GM12878 (cell line): Measurements from ENCODE around the gene ANAPC5. TPM values are rescaled to one million over a fixed set of nuclear protein-coding genes. Genes with fewer than 3 reads are reported as not detected.

ENCODE experiments used
- ATAC-seq: fragments of 200-7000 bp; cut with Tn5 transposase; 3 replicates; pipeline ENCODE4 v1.9.1; 2020; ENCODE audit warnings: mild to moderate bottlenecking, moderate library complexity
- BruUV-seq: library from RNA; stranded (reverse); fragments of 400-500 nt; replicated peaks from 2 replicates; lab custom pipeline; 2021; lab: Mats Ljungman, UMichigan
- CTCF ChIA-PET: fragments of 300-600 bp; sonication (Branson Sonifier 250); formaldehyde crosslinking; extraction: SDS; loops from one replicate; lab custom pipeline; 2021; ENCODE audit warnings: inconsistent platforms; lab: Yijun Ruan, JAX
- POLR2A ChIA-PET: fragments of 350-600 bp; formaldehyde crosslinking; extraction: SDS; loops from one replicate; lab custom pipeline; 2021; ENCODE audit warnings: inconsistent platforms; lab: Charles Lee
- RAD21 ChIA-PET: fragments of 300-600 bp; sonication (Branson Sonifier 250); formaldehyde crosslinking; loops from one replicate; lab custom pipeline; 2023; ENCODE audit warnings: antibody characterized with exemption; ENCODE audit not compliant: unreplicated experiment; lab: Charles Lee
- SMC1A ChIA-PET: fragments of 300-600 bp; sonication (Branson Sonifier 250); formaldehyde crosslinking; loops from one replicate; lab custom pipeline; 2023; ENCODE audit not compliant: unreplicated experiment, uncharacterized antibody; lab: Charles Lee
- DNase-seq: peaks from one replicate; pipeline ENCODE4 v3.0.0-alpha.2; 2011; ENCODE audit warnings: low read depth, low spot score
- FAIRE-seq: peaks from 3 replicates; lab custom pipeline; 2011; peaks lifted over from hg19 to GRCh38; lab: Jason Lieb, UNC
- H2AFZ ChIP-seq: 2 replicates; pipeline ENCODE4 v1.6.0; 2011; ENCODE audit warnings: low read depth, low read length, control low read depth; ENCODE audit not compliant: control insufficient read depth
- H3K27ac ChIP-seq: 2 replicates; pipeline ENCODE4 v1.5.1; 2011; ENCODE audit warnings: control low read depth; ENCODE audit not compliant: control insufficient read depth, insufficient read depth
- H3K27me3 ChIP-seq, 2 experiments: replicated peaks in 1 of 2; 2 replicates each; pipeline versions ENCODE4 v1.6.0 to v1.6.1; 2011; ENCODE audit warnings: low read length in 1 of 2; ENCODE audit not compliant: control insufficient read depth in 2 of 2, insufficient read depth in 2 of 2
- H3K36me3 ChIP-seq, 2 experiments: 2 replicates each; pipeline ENCODE4 v1.5.1; 2011; ENCODE audit warnings: low read length in 1 of 2; ENCODE audit not compliant: control insufficient read depth in 2 of 2, insufficient read depth in 2 of 2
- H3K4me1 ChIP-seq: 2 replicates; pipeline ENCODE4 v1.6.1; 2011; ENCODE audit warnings: mild to moderate bottlenecking, low read length, moderate library complexity, mixed read lengths; ENCODE audit not compliant: control insufficient read depth, insufficient read depth
- H3K4me2 ChIP-seq: 2 replicates; pipeline ENCODE4 v1.6.0; 2011; ENCODE audit warnings: control low read depth; ENCODE audit not compliant: control insufficient read depth, insufficient read depth
- H3K4me3 ChIP-seq: fragments of 200-600 bp; sonication (generic); 2 replicates; pipeline ENCODE4 v1.5.1; 2016
- H3K79me2 ChIP-seq: 2 replicates; pipeline ENCODE4 v1.6.0; 2011; ENCODE audit warnings: low read length; ENCODE audit not compliant: control insufficient read depth, insufficient read depth
- H3K9ac ChIP-seq: 2 replicates; pipeline ENCODE4 v1.8.0; 2011; ENCODE audit warnings: low read length, control low read depth, mixed read lengths; ENCODE audit not compliant: control insufficient read depth, insufficient read depth
- H3K9me3 ChIP-seq: replicated peaks from 3 replicates; pipeline ENCODE4 v1.5.1; 2011; ENCODE audit warnings: mild to moderate bottlenecking, low read length; ENCODE audit not compliant: control insufficient read depth, insufficient read depth
- H4K20me1 ChIP-seq: 2 replicates; pipeline ENCODE4 v1.6.0; 2011; ENCODE audit not compliant: control insufficient read depth, insufficient read depth
- CEBPB ChIP-seq, 2 experiments: fragments of 150-350 bp in 1 of 2; IDR thresholded peaks; 2 replicates each; pipeline ENCODE4 v1.6.1; 2012 to 2014; ENCODE audit warnings: low read depth in 2 of 2, low read length in 2 of 2, borderline replicate concordance in 1 of 2, inconsistent platforms in 1 of 2
- CHD4 ChIP-seq: fragments of 200-600 bp; sonication (generic); IDR thresholded peaks from 2 replicates; pipeline ENCODE4 v1.6.1; 2016; ENCODE audit warnings: mild to moderate bottlenecking
- CREM ChIP-seq: IDR thresholded peaks from 2 replicates; pipeline ENCODE4 v1.6.1; 2014; ENCODE audit warnings: antibody characterized with exemption, low read depth
- FOXM1 ChIP-seq: IDR thresholded peaks from 2 replicates; pipeline ENCODE4 v1.6.1; 2012; ENCODE audit warnings: low read depth, mild to moderate bottlenecking, inconsistent platforms, low read length, moderate library complexity
- HCFC1 ChIP-seq: fragments of 150-350 bp; IDR thresholded peaks from 2 replicates; pipeline ENCODE4 v1.6.1; 2014; ENCODE audit warnings: low read length
- HDAC6 ChIP-seq: fragments of 200-600 bp; sonication (generic); IDR thresholded peaks from one replicate; pipeline ENCODE4 v1.8.0; 2017; ENCODE audit warnings: antibody characterized with exemption; ENCODE audit not compliant: unreplicated experiment
- KLF5 ChIP-seq: fragments of 450-650 bp; IDR thresholded peaks from 2 replicates; pipeline ENCODE4 v1.6.1; 2014; ENCODE audit warnings: mild to moderate bottlenecking; ENCODE audit not compliant: partially characterized antibody
- NR2F1 ChIP-seq: fragments of 450-650 bp; conservative IDR thresholded peaks from 2 replicates; pipeline ENCODE4 v1.6.1; 2017; ENCODE audit warnings: mild to moderate bottlenecking
- POLR2A ChIP-seq: IDR thresholded peaks from 2 replicates; pipeline ENCODE4 v1.6.1; 2011; ENCODE audit warnings: low read depth, mild to moderate bottlenecking, low read length
- SREBF1 ChIP-seq: IDR thresholded peaks from 2 replicates; pipeline ENCODE4 v1.6.1; 2012; ENCODE audit warnings: mild to moderate bottlenecking, low read length
- TARDBP ChIP-seq: IDR thresholded peaks from 2 replicates; pipeline ENCODE4 v1.6.1; 2016; ENCODE audit warnings: borderline replicate concordance
- TCF7 ChIP-seq: IDR thresholded peaks from 2 replicates; pipeline ENCODE4 v1.6.1; 2014; ENCODE audit warnings: antibody characterized with exemption, borderline replicate concordance
- WGBS: methylation state at CpG from one replicate; pipeline ENCODE4 v1.1.6; 2016; ENCODE audit warnings: low lambda C conversion rate; ENCODE audit not compliant: insufficient replicate concordance, insufficient coverage; ENCODE audit errors: missing lambda C conversion rate; 5-methylcytosine and 5-hydroxymethylcytosine counted together
- in situ Hi-C: fragments of 300-500 bp; cut with MboI; formaldehyde crosslinking; loops from 9 replicates; pipeline ENCODE4 v1.14.3; 2018; ENCODE audit warnings: mixed read lengths
- intact Hi-C: fragments of 100-400 bp; cut with micrococcal nuclease; formaldehyde crosslinking; loops from one replicate; pipeline ENCODE4 v1.14.2; 2022; ENCODE audit not compliant: unreplicated experiment
- polyA plus RNA-seq, 11 experiments: library from polyadenylated mRNA; depleted of rRNA in 4 of 11; unstranded in 6 of 11; stranded (reverse) in 5 of 11; fragments of >200 nt; fragmentation: Nextera tagmentation in 4 of 11; fragmentation: Illumina TruSeq in 1 of 11; extraction: Ambion mirVana in 4 of 11; extraction: Trizol in 1 of 11; gene quantifications; 1 replicate in 1 of 11; 2 replicates in 10 of 11; pipeline versions ENCODE4 v1.2.1 to v1.2.3, GENCODE V29; 2011 to 2016; ENCODE audit warnings: inconsistent platforms in 2 of 11, missing spikeins in 2 of 11, low read depth in 1 of 11
- total RNA-seq, 4 experiments: library from RNA; depleted of rRNA in 3 of 4; stranded (reverse); fragments of >200 nt in 3 of 4; fragmentation: Illumina TruSeq in 1 of 4; extraction: Trizol in 1 of 4; gene quantifications; 2 replicates each; pipeline versions ENCODE4 v1.2.1 to v1.2.3, GENCODE V29; 2013 to 2021
- TF ChIP-seq, protein P1 (sequence below): IDR thresholded peaks from 2 replicates; pipeline ENCODE4 v1.6.1; 2011; ENCODE audit warnings: borderline replicate concordance, low read depth, mild to moderate bottlenecking, moderate library complexity, mixed read lengths, low read length; ENCODE audit not compliant: insufficient read depth; ENCODE audit errors: extremely low read length
- TF ChIP-seq, protein P2 (sequence below): fragments of 450-650 bp; IDR thresholded peaks from 2 replicates; pipeline ENCODE4 v1.6.1; 2014; ENCODE audit warnings: mild to moderate bottlenecking
- TF ChIP-seq, protein P3 (sequence below): fragments of 450-650 bp; IDR thresholded peaks from 2 replicates; pipeline ENCODE4 v1.6.1; 2017; ENCODE audit warnings: borderline replicate concordance
- TF ChIP-seq, protein P4 (sequence below): IDR thresholded peaks from 2 replicates; pipeline ENCODE4 v1.6.1; 2012; ENCODE audit warnings: improper control_type of control experiment, low read depth, low read length; ENCODE audit not compliant: insufficient replicate concordance

Gene ANAPC5
- total and polyA plus RNA-seq, 10 of the 15 experiments (the other 5 are each of a cell fraction or from before 2014, with no cell fraction given), result 102 to 227 (median 166) TPM

DNA sequence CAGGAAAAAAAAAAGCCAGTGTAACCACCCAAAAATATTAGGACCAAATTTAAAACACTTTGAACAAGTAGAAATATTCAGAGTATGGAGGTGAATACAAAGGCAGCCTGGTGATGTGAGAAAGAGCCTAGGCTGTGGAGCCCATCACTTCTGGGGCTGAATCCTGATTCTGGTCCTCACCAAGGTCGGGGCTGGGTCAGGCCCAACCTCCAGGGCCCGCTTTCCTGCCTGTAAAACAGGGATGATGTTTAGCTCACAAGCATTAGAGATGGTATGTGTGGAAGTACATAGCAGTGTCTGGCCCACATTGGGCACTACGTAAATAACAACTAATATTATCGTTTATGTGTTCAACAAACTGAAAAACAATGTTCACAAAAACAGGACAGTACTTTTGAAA lies 47.9 kb downstream of the ANAPC5 start:
- BruUV-seq, result no TSS peak
- no peaks in the 10 kb centered on the region for H4K20me1 ChIP-seq
- H3K27me3 ChIP-seq, result no peaks in the 10 kb centered on the region
- H3K9ac ChIP-seq, result no peak overlapping the region
- intact Hi-C loops, result no loop called here
- H3K4me2 ChIP-seq, result no peak overlapping the region
- H3K9me3 ChIP-seq, result no peaks in the 10 kb centered on the region
- ChIA-PET POLR2A (no interaction called here), SMC1A (no interaction called here), RAD21 (no interaction called here), CTCF (no interaction called here)
- DNase-seq, result no peak
- peaks cover 6% of the 10 kb centered on the region for H3K4me1 ChIP-seq
- no peak overlapping the region for H3K4me3 ChIP-seq
- ATAC-seq, result no peak
- H3K27ac ChIP-seq, result no peak overlapping the region
- H3K79me2 ChIP-seq, result no peaks in the 10 kb centered on the region
- no peak for FAIRE-seq
- TF ChIP-seq TARDBP (no peak), KLF5 (no peak), SREBF1 (no peak), POLR2A (no peak), CEBPB (IDR thresholded peaks at IDR 0.05; ENCODE audit: borderline replicate concordance in 1 of 2, low read depth in 2 of 2, low read length in 2 of 2) (no peak), HCFC1 (no peak), TCF7 (no peak), NR2F1 (no peak), CREM (no peak), FOXM1 (no peak), CHD4 (no peak), HDAC6 (no peak)
- TF ChIP-seq, protein P1, sequence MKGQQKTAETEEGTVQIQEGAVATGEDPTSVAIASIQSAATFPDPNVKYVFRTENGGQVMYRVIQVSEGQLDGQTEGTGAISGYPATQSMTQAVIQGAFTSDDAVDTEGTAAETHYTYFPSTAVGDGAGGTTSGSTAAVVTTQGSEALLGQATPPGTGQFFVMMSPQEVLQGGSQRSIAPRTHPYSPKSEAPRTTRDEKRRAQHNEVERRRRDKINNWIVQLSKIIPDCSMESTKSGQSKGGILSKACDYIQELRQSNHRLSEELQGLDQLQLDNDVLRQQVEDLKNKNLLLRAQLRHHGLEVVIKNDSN, result no peak
- TF ChIP-seq, protein P2, sequence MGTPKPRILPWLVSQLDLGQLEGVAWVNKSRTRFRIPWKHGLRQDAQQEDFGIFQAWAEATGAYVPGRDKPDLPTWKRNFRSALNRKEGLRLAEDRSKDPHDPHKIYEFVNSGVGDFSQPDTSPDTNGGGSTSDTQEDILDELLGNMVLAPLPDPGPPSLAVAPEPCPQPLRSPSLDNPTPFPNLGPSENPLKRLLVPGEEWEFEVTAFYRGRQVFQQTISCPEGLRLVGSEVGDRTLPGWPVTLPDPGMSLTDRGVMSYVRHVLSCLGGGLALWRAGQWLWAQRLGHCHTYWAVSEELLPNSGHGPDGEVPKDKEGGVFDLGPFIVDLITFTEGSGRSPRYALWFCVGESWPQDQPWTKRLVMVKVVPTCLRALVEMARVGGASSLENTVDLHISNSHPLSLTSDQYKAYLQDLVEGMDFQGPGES, result no peak
- TF ChIP-seq, protein P3, sequence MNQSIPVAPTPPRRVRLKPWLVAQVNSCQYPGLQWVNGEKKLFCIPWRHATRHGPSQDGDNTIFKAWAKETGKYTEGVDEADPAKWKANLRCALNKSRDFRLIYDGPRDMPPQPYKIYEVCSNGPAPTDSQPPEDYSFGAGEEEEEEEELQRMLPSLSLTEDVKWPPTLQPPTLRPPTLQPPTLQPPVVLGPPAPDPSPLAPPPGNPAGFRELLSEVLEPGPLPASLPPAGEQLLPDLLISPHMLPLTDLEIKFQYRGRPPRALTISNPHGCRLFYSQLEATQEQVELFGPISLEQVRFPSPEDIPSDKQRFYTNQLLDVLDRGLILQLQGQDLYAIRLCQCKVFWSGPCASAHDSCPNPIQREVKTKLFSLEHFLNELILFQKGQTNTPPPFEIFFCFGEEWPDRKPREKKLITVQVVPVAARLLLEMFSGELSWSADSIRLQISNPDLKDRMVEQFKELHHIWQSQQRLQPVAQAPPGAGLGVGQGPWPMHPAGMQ, result no peak
- TF ChIP-seq, protein P4, sequence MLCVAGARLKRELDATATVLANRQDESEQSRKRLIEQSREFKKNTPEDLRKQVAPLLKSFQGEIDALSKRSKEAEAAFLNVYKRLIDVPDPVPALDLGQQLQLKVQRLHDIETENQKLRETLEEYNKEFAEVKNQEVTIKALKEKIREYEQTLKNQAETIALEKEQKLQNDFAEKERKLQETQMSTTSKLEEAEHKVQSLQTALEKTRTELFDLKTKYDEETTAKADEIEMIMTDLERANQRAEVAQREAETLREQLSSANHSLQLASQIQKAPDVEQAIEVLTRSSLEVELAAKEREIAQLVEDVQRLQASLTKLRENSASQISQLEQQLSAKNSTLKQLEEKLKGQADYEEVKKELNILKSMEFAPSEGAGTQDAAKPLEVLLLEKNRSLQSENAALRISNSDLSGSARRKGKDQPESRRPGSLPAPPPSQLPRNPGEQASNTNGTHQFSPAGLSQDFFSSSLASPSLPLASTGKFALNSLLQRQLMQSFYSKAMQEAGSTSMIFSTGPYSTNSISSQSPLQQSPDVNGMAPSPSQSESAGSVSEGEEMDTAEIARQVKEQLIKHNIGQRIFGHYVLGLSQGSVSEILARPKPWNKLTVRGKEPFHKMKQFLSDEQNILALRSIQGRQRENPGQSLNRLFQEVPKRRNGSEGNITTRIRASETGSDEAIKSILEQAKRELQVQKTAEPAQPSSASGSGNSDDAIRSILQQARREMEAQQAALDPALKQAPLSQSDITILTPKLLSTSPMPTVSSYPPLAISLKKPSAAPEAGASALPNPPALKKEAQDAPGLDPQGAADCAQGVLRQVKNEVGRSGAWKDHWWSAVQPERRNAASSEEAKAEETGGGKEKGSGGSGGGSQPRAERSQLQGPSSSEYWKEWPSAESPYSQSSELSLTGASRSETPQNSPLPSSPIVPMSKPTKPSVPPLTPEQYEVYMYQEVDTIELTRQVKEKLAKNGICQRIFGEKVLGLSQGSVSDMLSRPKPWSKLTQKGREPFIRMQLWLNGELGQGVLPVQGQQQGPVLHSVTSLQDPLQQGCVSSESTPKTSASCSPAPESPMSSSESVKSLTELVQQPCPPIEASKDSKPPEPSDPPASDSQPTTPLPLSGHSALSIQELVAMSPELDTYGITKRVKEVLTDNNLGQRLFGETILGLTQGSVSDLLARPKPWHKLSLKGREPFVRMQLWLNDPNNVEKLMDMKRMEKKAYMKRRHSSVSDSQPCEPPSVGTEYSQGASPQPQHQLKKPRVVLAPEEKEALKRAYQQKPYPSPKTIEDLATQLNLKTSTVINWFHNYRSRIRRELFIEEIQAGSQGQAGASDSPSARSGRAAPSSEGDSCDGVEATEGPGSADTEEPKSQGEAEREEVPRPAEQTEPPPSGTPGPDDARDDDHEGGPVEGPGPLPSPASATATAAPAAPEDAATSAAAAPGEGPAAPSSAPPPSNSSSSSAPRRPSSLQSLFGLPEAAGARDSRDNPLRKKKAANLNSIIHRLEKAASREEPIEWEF, result no peak
- in situ Hi-C loops, result no loop called here
- 95% methylated on average over 4 of the region's 4 CpGs for WGBS
- H3K36me3 ChIP-seq, result peaks cover 4 to 5% of the 10 kb centered on the region in 2 experiments; a peak in 3 of 4 replicates
- H2AFZ ChIP-seq, result no peak overlapping the region
